ENCODE measurements around the gene SDC1. TPM values are rescaled to one million over a fixed set of nuclear protein-coding genes. Genes with fewer than 3 reads are reported as not detected.
A peak's percentile ranks its signal among the peaks of the same experiment; 100 is the strongest.

The SDC1 gene
- polyA plus RNA-seq, 1 of the 3 experiments (the other 2 are of a cell fraction), result 122 TPM

DNA sequence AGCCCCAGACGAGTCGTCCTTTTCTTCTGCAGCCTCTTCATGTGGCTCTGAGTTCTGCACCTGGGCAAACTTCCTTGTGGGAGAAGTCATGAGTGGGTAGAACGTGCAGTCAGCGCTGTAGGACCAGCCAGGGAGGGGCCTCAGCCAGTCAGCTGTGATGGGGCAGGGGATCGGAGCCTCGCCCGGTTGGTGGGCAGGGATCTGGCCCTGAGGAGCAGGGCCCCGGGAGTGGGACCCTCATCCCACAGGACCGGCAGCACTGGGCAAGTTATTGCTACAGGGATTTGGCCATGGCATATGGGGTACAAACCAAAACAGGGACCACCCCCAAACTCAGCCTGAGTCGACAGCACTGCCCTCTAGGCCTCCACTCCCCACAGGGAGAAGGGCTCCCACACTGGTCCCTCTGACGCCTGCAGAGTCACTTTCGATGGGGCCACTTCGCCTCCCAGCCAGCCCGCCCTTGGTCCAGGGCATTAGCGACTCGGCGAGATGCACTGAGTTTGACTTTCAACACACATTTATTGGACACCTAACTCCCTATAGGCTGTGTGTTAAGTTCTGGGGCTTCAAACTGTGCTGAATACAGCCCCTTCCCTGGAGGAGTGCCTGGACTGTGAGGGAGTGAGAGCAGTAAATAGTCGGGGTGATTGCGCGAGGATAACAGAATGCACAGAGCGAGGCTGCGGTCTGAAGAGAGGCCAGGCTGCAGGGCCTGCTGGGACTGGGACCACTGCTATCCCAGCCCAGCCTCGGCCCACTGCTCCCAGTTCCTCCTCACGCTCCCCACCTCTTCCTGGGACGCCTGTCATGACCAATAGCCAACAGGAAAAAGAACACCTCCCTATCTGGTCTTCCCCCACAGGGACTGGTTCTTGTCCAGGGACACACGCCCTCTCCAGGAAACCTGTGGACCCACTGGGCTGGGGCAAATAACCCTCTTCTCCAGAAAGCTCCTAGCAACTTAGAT, 55.9 kb downstream of the SDC1 start:
- Histone ChIP-seq H3K9me2 (no peaks in the 10 kb centered on the region), H3K79me2 (ENCODE audit: insufficient read depth) (no peaks in the 10 kb centered on the region), H3K9me3 (no peaks in the 10 kb centered on the region), H3K9ac (no peak overlapping the region), H3K4me3 (ENCODE audit: low read depth in 2 of 2, low read length in 1 of 2) (no peak overlapping the region), H4K20me1 (ENCODE audit: insufficient read depth) (no peaks in the 10 kb centered on the region), H3K36me3 (replicated peaks in 1 of 2; ENCODE audit: control insufficient read depth in 1 of 2, insufficient read depth in 2 of 2, low read length in 1 of 2) (no peaks in the 10 kb centered on the region), H3K27me3 (ENCODE audit: insufficient read depth) (no peaks in the 10 kb centered on the region), H3K4me1 (ENCODE audit: control insufficient read depth in 1 of 2, insufficient read depth in 2 of 2, low read depth in 1 of 2, low read length in 1 of 2) (peaks cover 6 to 73% of the 10 kb centered on the region in 2 experiments; a peak in 2 of 4 replicates), H2AFZ (ENCODE audit: low read depth) (no peak overlapping the region), H3K4me2 (no peak overlapping the region), H3K27ac (ENCODE audit: low read depth in 2 of 2, low read length in 1 of 2) (peak overlapping the region in 1 of 2 experiments; percentile 88; a peak in 2 of 4 replicates), H3F3A (replicated peaks; ENCODE audit: insufficient read depth) (no peaks in the 10 kb centered on the region)
- WGBS (ENCODE audit: low lambda C conversion rate), result 91% methylated on average over 22 of the region's 26 CpGs
- TF ChIP-seq YY1 (IDR thresholded peaks at IDR 0.05; ENCODE audit: low read depth), result no peak
- no peak for TF ChIP-seq SMC3 (IDR thresholded peaks at IDR 0.05; ENCODE audit: low read depth, low read length)
- TF ChIP-seq RAD21 (IDR thresholded peaks at IDR 0.05; ENCODE audit: low read length), result no peak
- TF ChIP-seq FOSL2 (IDR thresholded peaks at IDR 0.05; ENCODE audit: borderline replicate concordance, low read depth), result no peak
- no peak for TF ChIP-seq SIN3A (IDR thresholded peaks at IDR 0.05; ENCODE audit: borderline replicate concordance, low read depth, low read length)
- TF ChIP-seq, protein P1, sequence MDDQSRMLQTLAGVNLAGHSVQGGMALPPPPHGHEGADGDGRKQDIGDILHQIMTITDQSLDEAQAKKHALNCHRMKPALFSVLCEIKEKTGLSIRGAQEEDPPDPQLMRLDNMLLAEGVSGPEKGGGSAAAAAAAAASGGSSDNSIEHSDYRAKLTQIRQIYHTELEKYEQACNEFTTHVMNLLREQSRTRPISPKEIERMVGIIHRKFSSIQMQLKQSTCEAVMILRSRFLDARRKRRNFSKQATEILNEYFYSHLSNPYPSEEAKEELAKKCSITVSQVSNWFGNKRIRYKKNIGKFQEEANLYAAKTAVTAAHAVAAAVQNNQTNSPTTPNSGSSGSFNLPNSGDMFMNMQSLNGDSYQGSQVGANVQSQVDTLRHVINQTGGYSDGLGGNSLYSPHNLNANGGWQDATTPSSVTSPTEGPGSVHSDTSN (IDR thresholded peaks at IDR 0.05), result no peak
- TF ChIP-seq, protein P2, sequence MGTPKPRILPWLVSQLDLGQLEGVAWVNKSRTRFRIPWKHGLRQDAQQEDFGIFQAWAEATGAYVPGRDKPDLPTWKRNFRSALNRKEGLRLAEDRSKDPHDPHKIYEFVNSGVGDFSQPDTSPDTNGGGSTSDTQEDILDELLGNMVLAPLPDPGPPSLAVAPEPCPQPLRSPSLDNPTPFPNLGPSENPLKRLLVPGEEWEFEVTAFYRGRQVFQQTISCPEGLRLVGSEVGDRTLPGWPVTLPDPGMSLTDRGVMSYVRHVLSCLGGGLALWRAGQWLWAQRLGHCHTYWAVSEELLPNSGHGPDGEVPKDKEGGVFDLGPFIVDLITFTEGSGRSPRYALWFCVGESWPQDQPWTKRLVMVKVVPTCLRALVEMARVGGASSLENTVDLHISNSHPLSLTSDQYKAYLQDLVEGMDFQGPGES (IDR thresholded peaks at IDR 0.05; ENCODE audit: low read depth, low read length), result no peak
- no peak for TF ChIP-seq TCF12 (IDR thresholded peaks at IDR 0.05)
- TF ChIP-seq, protein P3, sequence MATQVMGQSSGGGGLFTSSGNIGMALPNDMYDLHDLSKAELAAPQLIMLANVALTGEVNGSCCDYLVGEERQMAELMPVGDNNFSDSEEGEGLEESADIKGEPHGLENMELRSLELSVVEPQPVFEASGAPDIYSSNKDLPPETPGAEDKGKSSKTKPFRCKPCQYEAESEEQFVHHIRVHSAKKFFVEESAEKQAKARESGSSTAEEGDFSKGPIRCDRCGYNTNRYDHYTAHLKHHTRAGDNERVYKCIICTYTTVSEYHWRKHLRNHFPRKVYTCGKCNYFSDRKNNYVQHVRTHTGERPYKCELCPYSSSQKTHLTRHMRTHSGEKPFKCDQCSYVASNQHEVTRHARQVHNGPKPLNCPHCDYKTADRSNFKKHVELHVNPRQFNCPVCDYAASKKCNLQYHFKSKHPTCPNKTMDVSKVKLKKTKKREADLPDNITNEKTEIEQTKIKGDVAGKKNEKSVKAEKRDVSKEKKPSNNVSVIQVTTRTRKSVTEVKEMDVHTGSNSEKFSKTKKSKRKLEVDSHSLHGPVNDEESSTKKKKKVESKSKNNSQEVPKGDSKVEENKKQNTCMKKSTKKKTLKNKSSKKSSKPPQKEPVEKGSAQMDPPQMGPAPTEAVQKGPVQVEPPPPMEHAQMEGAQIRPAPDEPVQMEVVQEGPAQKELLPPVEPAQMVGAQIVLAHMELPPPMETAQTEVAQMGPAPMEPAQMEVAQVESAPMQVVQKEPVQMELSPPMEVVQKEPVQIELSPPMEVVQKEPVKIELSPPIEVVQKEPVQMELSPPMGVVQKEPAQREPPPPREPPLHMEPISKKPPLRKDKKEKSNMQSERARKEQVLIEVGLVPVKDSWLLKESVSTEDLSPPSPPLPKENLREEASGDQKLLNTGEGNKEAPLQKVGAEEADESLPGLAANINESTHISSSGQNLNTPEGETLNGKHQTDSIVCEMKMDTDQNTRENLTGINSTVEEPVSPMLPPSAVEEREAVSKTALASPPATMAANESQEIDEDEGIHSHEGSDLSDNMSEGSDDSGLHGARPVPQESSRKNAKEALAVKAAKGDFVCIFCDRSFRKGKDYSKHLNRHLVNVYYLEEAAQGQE (IDR thresholded peaks at IDR 0.05; ENCODE audit: low read depth, low read length), result no peak
- no peak for TF ChIP-seq TEAD4 (IDR thresholded peaks at IDR 0.05; ENCODE audit: borderline replicate concordance, insufficient read depth)
- no peak for TF ChIP-seq EZH2phosphoT487 (IDR thresholded peaks at IDR 0.05; ENCODE audit: borderline replicate concordance, low read depth)
- TF ChIP-seq, protein P4, sequence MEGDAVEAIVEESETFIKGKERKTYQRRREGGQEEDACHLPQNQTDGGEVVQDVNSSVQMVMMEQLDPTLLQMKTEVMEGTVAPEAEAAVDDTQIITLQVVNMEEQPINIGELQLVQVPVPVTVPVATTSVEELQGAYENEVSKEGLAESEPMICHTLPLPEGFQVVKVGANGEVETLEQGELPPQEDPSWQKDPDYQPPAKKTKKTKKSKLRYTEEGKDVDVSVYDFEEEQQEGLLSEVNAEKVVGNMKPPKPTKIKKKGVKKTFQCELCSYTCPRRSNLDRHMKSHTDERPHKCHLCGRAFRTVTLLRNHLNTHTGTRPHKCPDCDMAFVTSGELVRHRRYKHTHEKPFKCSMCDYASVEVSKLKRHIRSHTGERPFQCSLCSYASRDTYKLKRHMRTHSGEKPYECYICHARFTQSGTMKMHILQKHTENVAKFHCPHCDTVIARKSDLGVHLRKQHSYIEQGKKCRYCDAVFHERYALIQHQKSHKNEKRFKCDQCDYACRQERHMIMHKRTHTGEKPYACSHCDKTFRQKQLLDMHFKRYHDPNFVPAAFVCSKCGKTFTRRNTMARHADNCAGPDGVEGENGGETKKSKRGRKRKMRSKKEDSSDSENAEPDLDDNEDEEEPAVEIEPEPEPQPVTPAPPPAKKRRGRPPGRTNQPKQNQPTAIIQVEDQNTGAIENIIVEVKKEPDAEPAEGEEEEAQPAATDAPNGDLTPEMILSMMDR (IDR thresholded peaks at IDR 0.05), result no peak
- no peak for DNase-seq
- ChIA-PET POLR2A (interaction anchor here (0.7 to 1.8 kb wide), 2 partner anchors 27 to 55 kb away, joined by 3 to 11 read pairs; partner anchors contain the start of gene SDC1), CTCF (interaction anchor here (1.0 to 2.6 kb wide), 8 partner anchors 11 to 492 kb away, joined by 3 to 10 read pairs (median 4); partner anchors contain the start of gene SDC1)
